Keratinocyte (primary cell): ENCODE results near the gene KIF13A. TPM values are rescaled to one million over a fixed set of nuclear protein-coding genes. Genes with fewer than 3 reads are reported as not detected.
A peak's percentile ranks its signal among the peaks of the same experiment; 100 is the strongest.

Source experiments
- DNase-seq: peaks from one replicate; pipeline ENCODE4 v3.0.0-alpha.2; 2011; ENCODE audit warnings: low read depth, missing footprints, low spot score
- FAIRE-seq: peaks from 2 replicates; lab custom pipeline; 2011; peaks lifted over from hg19 to GRCh38; lab: Jason Lieb, UNC
- H2AFZ ChIP-seq: 2 replicates; pipeline ENCODE4 v1.6.0; 2012; ENCODE audit warnings: low read length, control low read depth, inconsistent platforms; ENCODE audit not compliant: control insufficient read depth
- H3K27ac ChIP-seq: 2 replicates; pipeline ENCODE4 v1.5.1; 2011; ENCODE audit warnings: low read length; ENCODE audit not compliant: control insufficient read depth, insufficient read depth
- H3K27me3 ChIP-seq: 3 replicates; pipeline ENCODE4 v1.6.0; 2011; ENCODE audit warnings: low read length; ENCODE audit not compliant: control insufficient read depth, insufficient read depth; ENCODE audit errors: extremely low read depth
- H3K36me3 ChIP-seq, 2 experiments: 2 replicates in 1 of 2; 3 replicates in 1 of 2; pipeline ENCODE4 v1.5.1; 2011; ENCODE audit warnings: low read length in 2 of 2, mild to moderate bottlenecking in 1 of 2; ENCODE audit not compliant: control insufficient read depth in 2 of 2, insufficient read depth in 2 of 2; ENCODE audit errors: extremely low read depth in 1 of 2
- H3K4me1 ChIP-seq: 3 replicates; pipeline ENCODE4 v1.5.1; 2011; ENCODE audit warnings: low read length; ENCODE audit not compliant: control insufficient read depth, insufficient read depth; ENCODE audit errors: extremely low read depth
- H3K4me2 ChIP-seq: 3 replicates; pipeline ENCODE4 v1.6.0; 2011; ENCODE audit warnings: low read depth, low read length; ENCODE audit not compliant: control insufficient read depth, insufficient read depth; ENCODE audit errors: extremely low read depth
- H3K4me3 ChIP-seq, 3 experiments: fragments of 200-600 bp in 1 of 3; sonication (generic) in 1 of 3; 2 replicates in 2 of 3; 3 replicates in 1 of 3; pipeline ENCODE4 v1.5.1; 2011 to 2016; ENCODE audit warnings: low read length in 3 of 3, mild to moderate bottlenecking in 3 of 3, control low read depth in 2 of 3, inconsistent platforms in 1 of 3, low read depth in 1 of 3, mixed read lengths in 1 of 3, mixed run types in 1 of 3, moderate library complexity in 1 of 3; ENCODE audit not compliant: control insufficient read depth in 2 of 3, insufficient read depth in 2 of 3; ENCODE audit errors: extremely low read depth in 1 of 3
- H3K79me2 ChIP-seq: 2 replicates; pipeline ENCODE4 v1.6.0; 2012; ENCODE audit warnings: low read length; ENCODE audit not compliant: control insufficient read depth, insufficient read depth
- H3K9ac ChIP-seq: 3 replicates; pipeline ENCODE4 v1.6.0; 2011; ENCODE audit warnings: low read length; ENCODE audit not compliant: control insufficient read depth, insufficient read depth; ENCODE audit errors: extremely low read depth
- H3K9me1 ChIP-seq: 3 replicates; pipeline ENCODE4 v1.6.0; 2011; ENCODE audit warnings: low read length; ENCODE audit not compliant: control insufficient read depth, insufficient read depth; ENCODE audit errors: extremely low read depth
- H3K9me3 ChIP-seq: 2 replicates; pipeline ENCODE4 v1.5.1; 2012; ENCODE audit warnings: low read depth, low read length; ENCODE audit not compliant: control insufficient read depth
- H4K20me1 ChIP-seq: 3 replicates; pipeline ENCODE4 v1.6.0; 2011; ENCODE audit warnings: low read length; ENCODE audit not compliant: control insufficient read depth, insufficient read depth; ENCODE audit errors: extremely low read depth
- CTCF ChIP-seq, 3 experiments: IDR thresholded peaks in 1 of 3; conservative IDR thresholded peaks in 1 of 3; optimal IDR thresholded peaks in 1 of 3; 2 replicates in 2 of 3; 3 replicates in 1 of 3; pipeline versions ENCODE3 to v1.5.1; 2011; ENCODE audit warnings: low read length in 3 of 3, mild to moderate bottlenecking in 3 of 3, moderate library complexity in 2 of 3, control low read depth in 1 of 3, inconsistent platforms in 1 of 3; ENCODE audit not compliant: insufficient read depth in 2 of 3; ENCODE audit errors: extremely low read depth in 1 of 3
- EZH2 ChIP-seq: IDR thresholded peaks from one replicate; pipeline ENCODE4 v1.6.1; 2012; ENCODE audit warnings: inconsistent platforms, mild to moderate bottlenecking, low read length, moderate library complexity
- dilution Hi-C: fragments of 300-500 bp; cut with MboI; formaldehyde crosslinking; loops from one replicate; pipeline ENCODE4 v1.7.0; 2020; ENCODE audit warnings: low sequenced_read_pairs; ENCODE audit not compliant: extremely low pct_ligation_motif_present
- polyA plus RNA-seq, 5 experiments: library from polyadenylated mRNA; depleted of rRNA in 3 of 5; stranded (reverse) in 3 of 5; stranded (forward) in 1 of 5; unstranded in 1 of 5; fragments of >200 nt; gene quantifications; 1 replicate in 1 of 5; 2 replicates in 3 of 5; 3 replicates in 1 of 5; pipeline versions ENCODE4 v1.2.1 to v1.2.3, GENCODE V29; 2011 to 2012; ENCODE audit warnings: missing spikeins in 2 of 5, low read depth in 1 of 5, low replicate concordance in 1 of 5

The KIF13A gene
- polyA plus RNA-seq, 1 donor (not counting 4 experiments of a cell fraction or from before 2014, with no cell fraction given) = 96.2 TPM

- Histone ChIP-seq H3K9me3 (no peaks in the 10 kb centered on the region), H3K4me2 (no peak overlapping the region), H3K4me3 (no peak overlapping the region), H4K20me1 (no peaks in the 10 kb centered on the region), H3K9ac (no peak overlapping the region), H3K9me1 (no peaks in the 10 kb centered on the region), H3K27me3 (no peaks in the 10 kb centered on the region), H3K27ac (no peak overlapping the region), H3K36me3 (peaks cover 13 to 29% of the 10 kb centered on the region in 2 experiments), H3K79me2 (peaks cover 2% of the 10 kb centered on the region), H2AFZ (no peak overlapping the region), H3K4me1 (peaks cover 9% of the 10 kb centered on the region)
- dilution Hi-C loops = no loop called here
- no peak for TF ChIP-seq CTCF (optimal IDR thresholded peaks at IDR 0.05 in 1 of 3, IDR thresholded peaks at IDR 0.05 in 1 of 3, conservative IDR thresholded peaks at IDR 0.05 in 1 of 3; ENCODE audit: extremely low read depth in 1 of 3, insufficient read depth in 2 of 3, low read length in 3 of 3)
- TF ChIP-seq EZH2 = no peak
- FAIRE-seq = no peak
- no peak for DNase-seq
Observed at GRCh38 chr6:17851001-17851719, 136.3 kb downstream of the KIF13A start.

DNA sequence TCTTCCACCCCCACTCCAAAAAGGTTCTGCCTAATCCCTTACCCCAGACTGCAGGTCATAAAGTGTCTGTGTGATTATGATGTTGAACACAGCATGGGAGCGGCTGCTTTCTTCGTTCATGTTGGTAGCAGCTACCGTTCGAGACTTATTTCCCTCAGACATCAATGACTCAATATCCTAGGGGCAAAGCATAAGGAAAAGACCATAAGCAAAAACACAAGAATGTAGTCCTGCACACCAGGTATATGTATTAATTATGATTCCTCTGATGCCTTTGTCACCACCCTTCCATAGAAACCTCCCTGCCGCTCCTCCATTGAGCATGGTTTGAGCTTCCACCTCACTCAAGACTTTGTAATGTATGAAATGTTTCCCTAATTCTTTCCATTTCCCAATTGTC, 137.2 kb downstream of the KIF13A start:
- no peaks in the 10 kb centered on the region for H3K79me2 ChIP-seq
- H3K27ac ChIP-seq = no peak overlapping the region
- DNase-seq (no peak), FAIRE-seq (peak; percentile 23)
- H2AFZ ChIP-seq = no peak overlapping the region
- no peaks in the 10 kb centered on the region for H4K20me1 ChIP-seq
- no peaks in the 10 kb centered on the region for H3K9me1 ChIP-seq
- no peaks in the 10 kb centered on the region for H3K9me3 ChIP-seq
- dilution Hi-C loops = no loop called here
- peaks cover 18 to 24% of the 10 kb centered on the region in 2 experiments for H3K36me3 ChIP-seq
- H3K27me3 ChIP-seq = no peaks in the 10 kb centered on the region
- no peak for TF ChIP-seq EZH2
- TF ChIP-seq CTCF (optimal IDR thresholded peaks at IDR 0.05 in 1 of 3, IDR thresholded peaks at IDR 0.05 in 1 of 3, conservative IDR thresholded peaks at IDR 0.05 in 1 of 3; ENCODE audit: extremely low read depth in 1 of 3, insufficient read depth in 2 of 3, low read length in 3 of 3) = no peak
- no peak overlapping the region for H3K9ac ChIP-seq
- H3K4me3 ChIP-seq = no peak overlapping the region
- no peak overlapping the region for H3K4me2 ChIP-seq
- peaks cover 9% of the 10 kb centered on the region for H3K4me1 ChIP-seq
